Measurements from ENCODE around the gene HECTD4.
A peak's percentile ranks its signal among the peaks of the same experiment; 100 is the strongest.

HECTD4 gene

GRCh38 chr12:112303799-112304198, 78.4 kb downstream of the HECTD4 start:
- no peak for DNase-seq

GRCh38 chr12:112303004-112303403, 79.2 kb downstream of the HECTD4 start:
- Mint-ChIP-seq H3K27ac (peak overlapping the region; percentile 60), H3K27me3 (ENCODE audit: low read depth, poor library complexity) (no peaks in the 10 kb centered on the region), H3K4me3 (no peak overlapping the region), H3K4me1 (no peaks in the 10 kb centered on the region), H3K9me3 (no peaks in the 10 kb centered on the region), H3K36me3 (ENCODE audit: low read depth) (peaks cover 36% of the 10 kb centered on the region)
- DNase-seq = no peak
- TF ChIP-seq CTCF (IDR thresholded peaks at IDR 0.05) = no peak

More at GRCh38 chr12:112303799-112304198, 78.4 kb downstream of the HECTD4 start:
- peaks cover 36% of the 10 kb centered on the region for H3K36me3 Mint-ChIP-seq (ENCODE audit: low read depth)
- no peak overlapping the region for H3K4me3 Mint-ChIP-seq
- H3K27ac Mint-ChIP-seq = no peak overlapping the region
- H3K9me3 Mint-ChIP-seq = no peaks in the 10 kb centered on the region
- no peaks in the 10 kb centered on the region for H3K27me3 Mint-ChIP-seq (ENCODE audit: low read depth, poor library complexity)
- H3K4me1 Mint-ChIP-seq = peaks cover 2% of the 10 kb centered on the region
- no peak for TF ChIP-seq CTCF (IDR thresholded peaks at IDR 0.05)

- H3K36me3 Mint-ChIP-seq (ENCODE audit: low read depth) = peaks cover 25% of the 10 kb centered on the region
- no peak for DNase-seq
- TF ChIP-seq CTCF (IDR thresholded peaks at IDR 0.05) = no peak
- no peaks in the 10 kb centered on the region for H3K9me3 Mint-ChIP-seq
- no peaks in the 10 kb centered on the region for H3K27me3 Mint-ChIP-seq (ENCODE audit: low read depth, poor library complexity)
- H3K27ac Mint-ChIP-seq = no peak overlapping the region
- no peaks in the 10 kb centered on the region for H3K4me1 Mint-ChIP-seq
- H3K4me3 Mint-ChIP-seq = no peak overlapping the region
Measured at GRCh38 chr12:112299704-112300103, 82.5 kb downstream of the HECTD4 start.

GRCh38 chr12:112297188-112297587, 85.0 kb downstream of the HECTD4 start:
- Mint-ChIP-seq H3K27me3 (ENCODE audit: low read depth, poor library complexity) (no peaks in the 10 kb centered on the region), H3K4me1 (no peaks in the 10 kb centered on the region), H3K27ac (no peak overlapping the region), H3K9me3 (no peaks in the 10 kb centered on the region), H3K4me3 (no peak overlapping the region), H3K36me3 (ENCODE audit: low read depth) (peaks cover 20% of the 10 kb centered on the region)
- DNase-seq = no peak
- no peak for TF ChIP-seq CTCF (IDR thresholded peaks at IDR 0.05)

GRCh38 chr12:112296183-112296582, 86.0 kb downstream of the HECTD4 start:
- TF ChIP-seq CTCF (IDR thresholded peaks at IDR 0.05) = no peak
- no peak overlapping the region for H3K27ac Mint-ChIP-seq
- no peak for DNase-seq

GRCh38 chr12:112294793-112295192, 87.4 kb downstream of the HECTD4 start:
- no peak for DNase-seq
- peaks cover 4% of the 10 kb centered on the region for H3K9me3 Mint-ChIP-seq
- no peak overlapping the region for H3K27ac Mint-ChIP-seq
- H3K36me3 Mint-ChIP-seq (ENCODE audit: low read depth) = peaks cover 31% of the 10 kb centered on the region
- no peak for TF ChIP-seq CTCF (IDR thresholded peaks at IDR 0.05)
- H3K4me3 Mint-ChIP-seq = no peak overlapping the region
- no peaks in the 10 kb centered on the region for H3K4me1 Mint-ChIP-seq
- H3K27me3 Mint-ChIP-seq (ENCODE audit: low read depth, poor library complexity) = no peaks in the 10 kb centered on the region

More at GRCh38 chr12:112296183-112296582, 86.0 kb downstream of the HECTD4 start:
- Mint-ChIP-seq H3K9me3 (no peaks in the 10 kb centered on the region), H3K4me3 (no peak overlapping the region), H3K4me1 (no peaks in the 10 kb centered on the region), H3K27me3 (ENCODE audit: low read depth, poor library complexity) (no peaks in the 10 kb centered on the region), H3K36me3 (ENCODE audit: low read depth) (peaks cover 21% of the 10 kb centered on the region)
